Dermis blood vessel endothelial cell (primary cell): ENCODE data around the gene CD93. TPM values are rescaled to one million over a fixed set of nuclear protein-coding genes. Genes with fewer than 3 reads are reported as not detected.
A peak's percentile ranks its signal among the peaks of the same experiment; 100 is the strongest.

ENCODE experiments used
- DNase-seq: peaks from one replicate; pipeline ENCODE4 v3.0.0; 2010
- total RNA-seq: library from RNA; depleted of rRNA; stranded (reverse); fragments of >200 nt; gene quantifications from 2 replicates; pipeline ENCODE4 v1.2.3, GENCODE V29; 2014

Gene CD93
- total RNA-seq, 1 donor from 2014 or later: 441 TPM

GRCh38 chr20:23081263-23081819 lies 4.8 kb downstream of the CD93 start:
- DNase-seq: no peak

GRCh38 chr20:23080521-23080920 lies 5.6 kb downstream of the CD93 start:
- peak; percentile 34 for DNase-seq

- peak; percentile 62 for DNase-seq
Observed at GRCh38 chr20:23079926-23080325, 6.2 kb downstream of the CD93 start.

GRCh38 chr20:23079016-23079351 lies 7.1 kb downstream of the CD93 start:
- peak; percentile 30 for DNase-seq

- peak; percentile 41 for DNase-seq
Observed at GRCh38 chr20:23078351-23079015, 7.6 kb downstream of the CD93 start.

GRCh38 chr20:23077277-23077676 lies 8.8 kb downstream of the CD93 start:
- DNase-seq: no peak

- DNase-seq: no peak
Observed at GRCh38 chr20:23074052-23074451, 12.1 kb downstream of the CD93 start.

GRCh38 chr20:23072892-23073586 lies 13.1 kb downstream of the CD93 start:
- DNase-seq: peak; percentile 84

- no peak for DNase-seq
Observed at GRCh38 chr20:23071996-23072395, 14.1 kb downstream of the CD93 start.

- DNase-seq: no peak
Observed at GRCh38 chr20:23071398-23071797, 14.7 kb downstream of the CD93 start.

GRCh38 chr20:23069108-23069507 lies 17.0 kb downstream of the CD93 start:
- no peak for DNase-seq

GRCh38 chr20:23068283-23068682 lies 17.8 kb downstream of the CD93 start:
- DNase-seq: no peak

- DNase-seq: no peak
Observed at GRCh38 chr20:23066772-23067171, 19.4 kb downstream of the CD93 start.

- DNase-seq: no peak
Observed at GRCh38 chr20:23065266-23066201, 20.6 kb downstream of the CD93 start.

- DNase-seq: peak; percentile 53
Observed at GRCh38 chr20:23063581-23063980, 22.5 kb downstream of the CD93 start.

GRCh38 chr20:23063168-23063567 lies 23.0 kb downstream of the CD93 start:
- DNase-seq: no peak

GRCh38 chr20:23062632-23063031 lies 23.5 kb downstream of the CD93 start:
- DNase-seq: no peak

GRCh38 chr20:23061734-23062561 lies 24.2 kb downstream of the CD93 start:
- peak; percentile 85 for DNase-seq

- DNase-seq: no peak
Observed at GRCh38 chr20:23061262-23061661, 24.9 kb downstream of the CD93 start.

GRCh38 chr20:23060629-23061028 lies 25.5 kb downstream of the CD93 start:
- DNase-seq: no peak

- peak; percentile 40 for DNase-seq
Observed at GRCh38 chr20:23059846-23060245, 26.3 kb downstream of the CD93 start.

GRCh38 chr20:23059001-23059400 lies 27.1 kb downstream of the CD93 start:
- DNase-seq: no peak
